IPS DF 6.9 (cell line): ENCODE measurements around the gene POU3F2.
A peak's percentile ranks its signal among the peaks of the same experiment; 100 is the strongest.

Experiments
- DNase-seq: peaks from one replicate; pipeline ENCODE4 v3.0.0-alpha.2; 2013; ENCODE audit warnings: low read depth, low spot score
- H3K27ac ChIP-seq: one replicate; pipeline ENCODE4 v1.5.1; 2013; ENCODE audit warnings: low read length, control low read depth
- H3K27me3 ChIP-seq: 2 replicates; pipeline ENCODE4 v1.6.1; 2013; ENCODE audit warnings: mild to moderate bottlenecking, low read length; ENCODE audit not compliant: control insufficient read depth, insufficient read depth
- H3K36me3 ChIP-seq: 2 replicates; pipeline ENCODE4 v1.6.1; 2013; ENCODE audit warnings: low read length; ENCODE audit not compliant: control insufficient read depth, insufficient read depth
- H3K4me1 ChIP-seq: 2 replicates; pipeline ENCODE4 v1.6.1; 2013; ENCODE audit warnings: low read length; ENCODE audit not compliant: control insufficient read depth, insufficient read depth
- H3K4me3 ChIP-seq: 2 replicates; pipeline ENCODE4 v1.5.1; 2013; ENCODE audit warnings: mild to moderate bottlenecking, low read length
- H3K9me3 ChIP-seq: 2 replicates; pipeline ENCODE4 v1.6.1; 2013; ENCODE audit warnings: low read length, inconsistent platforms; ENCODE audit not compliant: control insufficient read depth, insufficient read depth
- WGBS: extraction: QIAGEN DNeasy Blood & Tissue Kit; methylation state at CpG from one replicate; pipeline ENCODE4 v1.1.7; 2013; ENCODE audit warnings: mixed read lengths, missing lambda C conversion rate; ENCODE audit not compliant: insufficient read length, insufficient coverage; 5-methylcytosine and 5-hydroxymethylcytosine counted together

POU3F2 gene

GRCh38 chr6:98834060-98835031, at the start of gene POU3F2:
TSS of gene POU3F2 (plus strand) at chr6:98834574. CDS start at chr6:98834874, 300 bp downstream.
- Histone ChIP-seq H3K27me3 (peaks cover 65% of the 10 kb centered on the region), H3K9me3 (no peaks in the 10 kb centered on the region), H3K27ac (no peak within 1 kb of the TSS), H3K4me1 (peaks cover 7% of the 10 kb centered on the region), H3K36me3 (no peaks in the 10 kb centered on the region), H3K4me3 (peak within 1 kb of the TSS; percentile 56; the same call in 1 of the 2 replicates)
- no CpG with 5 or more reads among the region's 83 CpGs for WGBS
- DNase-seq = no peak

DNA sequence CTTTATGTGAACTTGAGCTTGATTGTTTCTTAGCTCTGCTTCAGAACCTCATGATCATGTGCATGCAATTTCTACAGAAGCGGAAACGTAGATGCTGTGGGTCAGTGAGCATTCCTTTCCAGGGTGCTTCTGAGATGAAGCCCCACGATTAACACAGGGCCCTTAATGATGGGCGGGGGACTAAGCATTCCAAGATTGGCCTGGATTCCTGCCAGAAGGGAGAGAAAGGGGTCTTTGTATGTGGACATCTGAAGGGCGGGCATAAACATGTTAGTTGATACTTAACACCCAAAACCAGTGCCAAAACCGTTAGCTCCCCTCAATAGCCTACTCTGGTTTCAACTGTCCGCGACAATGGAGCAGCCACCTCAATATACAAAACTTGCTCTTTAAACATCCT, 46.9 kb upstream of the POU3F2 start:
- H3K4me3 ChIP-seq = no peak overlapping the region
- DNase-seq = no peak
- peaks cover 5% of the 10 kb centered on the region for H3K4me1 ChIP-seq
- H3K9me3 ChIP-seq = no peaks in the 10 kb centered on the region
- H3K36me3 ChIP-seq = no peaks in the 10 kb centered on the region
- H3K27ac ChIP-seq = no peak overlapping the region
- no CpG with 5 or more reads among the region's 8 CpGs for WGBS
- H3K27me3 ChIP-seq = no peaks in the 10 kb centered on the region

- WGBS = no CpG with 5 or more reads among the region's 15 CpGs
- Histone ChIP-seq H3K27me3 (no peaks in the 10 kb centered on the region), H3K4me1 (peaks cover 5% of the 10 kb centered on the region), H3K4me3 (no peak overlapping the region), H3K27ac (no peak overlapping the region), H3K9me3 (no peaks in the 10 kb centered on the region), H3K36me3 (no peaks in the 10 kb centered on the region)
- DNase-seq = no peak
Observed at GRCh38 chr6:98787961-98788360, 46.4 kb upstream of the POU3F2 start.

DNA sequence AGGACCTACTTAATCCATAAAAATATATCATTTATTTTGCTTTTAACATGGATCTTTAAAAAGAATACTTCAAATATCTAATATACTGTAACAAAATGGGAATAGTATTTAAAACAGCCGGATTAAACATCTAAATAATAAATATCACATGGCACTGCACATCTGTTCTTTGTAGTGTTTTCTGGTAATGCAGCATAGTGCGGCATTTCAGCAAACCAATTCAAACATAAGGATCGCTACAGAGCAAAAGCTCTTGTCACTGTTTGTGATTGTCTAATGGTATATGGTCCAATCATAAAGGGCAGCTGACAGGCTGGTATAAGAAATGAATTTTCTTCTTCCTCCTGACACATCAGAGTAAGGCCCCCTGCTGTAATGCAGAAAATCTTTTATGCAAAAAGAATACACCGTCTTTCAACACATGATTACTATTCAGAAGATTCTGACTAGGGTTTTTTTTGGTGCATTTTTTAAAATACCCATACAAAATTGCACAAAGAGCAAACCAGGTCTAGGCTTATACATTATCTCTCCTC, 40.0 kb upstream of the POU3F2 start:
- no peak overlapping the region for H3K27ac ChIP-seq
- whole genome bisulfite sequencing = no CpG with 5 or more reads among the region's 4 CpGs

DNA sequence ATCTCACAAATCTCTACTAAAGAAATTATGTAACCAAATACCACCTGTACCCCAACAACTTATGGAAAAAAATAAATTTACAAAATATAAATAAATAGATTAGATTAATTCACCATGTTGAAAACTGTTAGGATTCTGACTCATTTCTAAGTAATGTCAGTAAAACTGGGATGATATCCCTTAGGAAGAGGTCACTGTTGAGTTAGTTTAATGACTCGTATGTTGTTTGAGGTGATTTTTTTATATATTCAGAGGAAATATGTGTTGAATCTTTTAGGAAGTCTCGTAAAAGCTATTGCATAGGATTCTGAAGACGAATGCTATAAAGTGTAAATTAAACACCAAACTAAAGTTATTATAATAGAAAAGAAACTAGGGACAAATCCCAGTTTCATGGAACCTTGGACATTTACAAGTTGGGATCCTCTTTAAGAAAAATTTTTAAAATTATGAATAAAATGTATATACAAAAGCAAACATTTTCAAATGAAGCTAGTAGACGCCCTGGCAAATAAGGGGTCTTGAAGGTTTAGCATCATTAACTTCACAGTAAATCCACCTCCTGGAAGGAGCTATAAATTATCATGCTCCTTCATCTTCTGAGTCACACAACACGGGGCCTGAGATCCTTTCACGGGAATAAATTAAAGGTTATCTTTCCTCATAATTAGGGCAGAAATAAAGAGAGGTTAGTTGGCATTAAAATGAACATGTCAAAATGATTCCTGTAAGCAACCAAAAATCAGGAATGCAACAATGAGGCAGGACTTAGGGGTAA, 37.0 kb upstream of the POU3F2 start:
- WGBS = 100% methylated on average over 2 of the region's 6 CpGs
- H3K27ac ChIP-seq = no peak overlapping the region
- H3K27me3 ChIP-seq = no peaks in the 10 kb centered on the region

More for the DNA sequence above, 40.0 kb upstream of the POU3F2 start:
- Histone ChIP-seq H3K27me3 (no peaks in the 10 kb centered on the region), H3K4me1 (peaks cover 4% of the 10 kb centered on the region), H3K9me3 (no peaks in the 10 kb centered on the region), H3K36me3 (no peaks in the 10 kb centered on the region), H3K4me3 (no peak overlapping the region)
- no peak for DNase-seq

GRCh38 chr6:98800866-98801265, 33.5 kb upstream of the POU3F2 start:
- WGBS = no CpG with 5 or more reads among the region's 3 CpGs
- H3K9me3 ChIP-seq = no peaks in the 10 kb centered on the region

More for the DNA sequence above, 37.0 kb upstream of the POU3F2 start:
- Histone ChIP-seq H3K4me1 (no peaks in the 10 kb centered on the region), H3K36me3 (no peaks in the 10 kb centered on the region), H3K9me3 (no peaks in the 10 kb centered on the region), H3K4me3 (no peak overlapping the region)
- no peak for DNase-seq

GRCh38 chr6:98808541-98809210, 25.7 kb upstream of the POU3F2 start:
- WGBS = no CpG with 5 or more reads among the region's 4 CpGs
- DNase-seq = no peak
- H3K4me3 ChIP-seq = no peak overlapping the region
- H3K9me3 ChIP-seq = no peaks in the 10 kb centered on the region
- H3K27me3 ChIP-seq = no peaks in the 10 kb centered on the region
- no peaks in the 10 kb centered on the region for H3K4me1 ChIP-seq
- no peaks in the 10 kb centered on the region for H3K36me3 ChIP-seq
- H3K27ac ChIP-seq = no peak overlapping the region

More at GRCh38 chr6:98800866-98801265, 33.5 kb upstream of the POU3F2 start:
- no peaks in the 10 kb centered on the region for H3K4me1 ChIP-seq
- DNase-seq = no peak
- H3K36me3 ChIP-seq = no peaks in the 10 kb centered on the region
- no peak overlapping the region for H3K4me3 ChIP-seq
- no peaks in the 10 kb centered on the region for H3K27me3 ChIP-seq
- H3K27ac ChIP-seq = no peak overlapping the region

- no peak for DNase-seq
- Histone ChIP-seq H3K9me3 (no peaks in the 10 kb centered on the region), H3K36me3 (no peaks in the 10 kb centered on the region), H3K27me3 (no peaks in the 10 kb centered on the region), H3K27ac (no peak overlapping the region), H3K4me3 (no peak overlapping the region), H3K4me1 (no peaks in the 10 kb centered on the region)
- no CpG with 5 or more reads among the region's 4 CpGs for WGBS
Observed at GRCh38 chr6:98812220-98812619, 22.2 kb upstream of the POU3F2 start.

GRCh38 chr6:98816799-98817198, 17.6 kb upstream of the POU3F2 start:
- no peaks in the 10 kb centered on the region for H3K27me3 ChIP-seq
- no peaks in the 10 kb centered on the region for H3K4me1 ChIP-seq
- DNase-seq = no peak
- H3K4me3 ChIP-seq = no peak overlapping the region
- H3K9me3 ChIP-seq = no peaks in the 10 kb centered on the region
- H3K36me3 ChIP-seq = no peaks in the 10 kb centered on the region
- H3K27ac ChIP-seq = no peak overlapping the region
